ENCODE data around the gene PRTN3. TPM values are rescaled to one million over a fixed set of nuclear protein-coding genes. Genes with fewer than 3 reads are reported as not detected.

Gene PRTN3
- total and polyA plus RNA-seq, 12 donors, result 0.20 to 0.40 (median 0.33) TPM; not detected in 8

GRCh38 chr19:804419-805165, 36.2 kb upstream of the PRTN3 start:
- peaks cover 31 to 44% of the 10 kb centered on the region in 2 donors for H3K4me1 ChIP-seq (replicated peaks in 1 of 2)
- peaks cover 0 to 72% of the 10 kb centered on the region in 2 donors for H3K36me3 ChIP-seq (replicated peaks in 1 of 2)
- H3K27ac ChIP-seq, result peak overlapping the region in 1 of 5 donors; percentile 70
- no peak for DNase-seq
- no peaks in the 10 kb centered on the region for H3K27me3 ChIP-seq
- H3K4me3 ChIP-seq, result no peak overlapping the region
- TF ChIP-seq CTCF (IDR thresholded peaks at IDR 0.05), result no peak
- no peak for TF ChIP-seq POLR2A (IDR thresholded peaks at IDR 0.05)
- H3K9me3 ChIP-seq (replicated peaks in 1 of 3), result no peaks in the 10 kb centered on the region
- WGBS, 4 donors, result 80 to 100% (median 88%) methylated on average over 3 to 53 of the region's 53 CpGs
- intact Hi-C loops (cut with DNase I), result no loop called here

GRCh38 chr19:805166-805551, 35.6 kb upstream of the PRTN3 start:
- 80 to 87% (median 84%) methylated on average over 1 to 33 of the region's 33 CpGs for WGBS, 4 donors
- intact Hi-C loops (cut with DNase I), result no loop called here
- Histone ChIP-seq H3K27me3 (no peaks in the 10 kb centered on the region), H3K4me3 (no peak overlapping the region), H3K9me3 (replicated peaks in 1 of 3) (no peaks in the 10 kb centered on the region), H3K27ac (peak overlapping the region in 1 of 5 donors; percentile 70), H3K4me1 (replicated peaks in 1 of 2) (peaks cover 26 to 38% of the 10 kb centered on the region in 2 donors), H3K36me3 (replicated peaks in 1 of 2) (peaks cover 0 to 76% of the 10 kb centered on the region in 2 donors)
- DNase-seq, result no peak
- TF ChIP-seq POLR2A (IDR thresholded peaks at IDR 0.05) (no peak), CTCF (IDR thresholded peaks at IDR 0.05) (peak in 1 of 6 experiments; percentile 32)

GRCh38 chr19:805600-806550, 34.9 kb upstream of the PRTN3 start:
- Histone ChIP-seq H3K36me3 (replicated peaks in 1 of 2) (peaks cover 0 to 77% of the 10 kb centered on the region in 2 donors), H3K4me3 (no peak overlapping the region), H3K9me3 (replicated peaks in 1 of 3) (no peaks in the 10 kb centered on the region), H3K27ac (no peak overlapping the region), H3K27me3 (no peaks in the 10 kb centered on the region), H3K4me1 (replicated peaks in 1 of 2) (peaks cover 18 to 31% of the 10 kb centered on the region in 2 donors)
- TF ChIP-seq CTCF (IDR thresholded peaks at IDR 0.05) (peak in 1 of 6 experiments; percentile 2), POLR2A (IDR thresholded peaks at IDR 0.05) (no peak)
- intact Hi-C loops (cut with DNase I), result no loop called here
- DNase-seq, result peak in 1 of 7 donors; percentile 22
- 88 to 90% (median 90%) methylated on average over 39 to 93 of the region's 93 CpGs for WGBS, 4 donors

GRCh38 chr19:806815-807421, 33.9 kb upstream of the PRTN3 start:
- Histone ChIP-seq H3K9me3 (replicated peaks in 1 of 3) (no peaks in the 10 kb centered on the region), H3K27me3 (no peaks in the 10 kb centered on the region), H3K27ac (no peak overlapping the region), H3K4me3 (no peak overlapping the region), H3K36me3 (replicated peaks in 1 of 2) (peaks cover 0 to 87% of the 10 kb centered on the region in 2 donors), H3K4me1 (replicated peaks in 1 of 2) (peaks cover 8 to 21% of the 10 kb centered on the region in 2 donors)
- intact Hi-C loops (cut with DNase I), result no loop called here
- TF ChIP-seq CTCF (IDR thresholded peaks at IDR 0.05), result peak in 1 of 6 experiments; percentile 4
- TF ChIP-seq POLR2A (IDR thresholded peaks at IDR 0.05), result no peak
- no peak for DNase-seq
- 82 to 94% (median 86%) methylated on average over 18 to 34 of the region's 34 CpGs for WGBS, 4 donors

Data from adrenal gland (tissue), 12 donors.